MV-4-11 (cell line): ENCODE data around the gene CDK11B.
"Not testable (repeated sequence)": the region's sequence is repeated elsewhere in the genome, so short reads cannot be mapped to it uniquely, and the experiment has no call there.

Experiments used
- DNase-seq: peaks from one replicate; lab custom pipeline; 2025; lab: John Stamatoyannopoulos, UW

Gene CDK11B

DNA sequence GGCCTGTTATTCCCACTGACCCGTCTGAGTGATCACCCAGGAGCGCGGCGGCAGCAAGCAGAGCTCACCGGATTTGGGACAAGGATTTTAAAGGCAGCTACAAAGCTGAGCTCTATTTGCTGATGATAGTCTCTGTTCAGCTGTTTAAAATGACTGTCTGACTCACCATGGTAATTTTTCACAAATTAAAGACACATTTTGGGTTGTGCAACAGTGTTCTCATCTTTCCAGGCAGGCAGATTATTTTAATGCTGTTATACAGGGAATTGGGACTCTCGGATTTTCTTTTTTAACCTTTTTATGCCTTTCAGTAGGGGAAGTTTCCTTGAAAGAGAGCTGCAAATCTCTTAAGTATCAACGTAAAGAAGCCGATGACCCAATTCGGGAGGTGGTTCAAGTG lies 3.6 kb upstream of the CDK11B start:
- not testable (repeated sequence) for DNase-seq

DNA sequence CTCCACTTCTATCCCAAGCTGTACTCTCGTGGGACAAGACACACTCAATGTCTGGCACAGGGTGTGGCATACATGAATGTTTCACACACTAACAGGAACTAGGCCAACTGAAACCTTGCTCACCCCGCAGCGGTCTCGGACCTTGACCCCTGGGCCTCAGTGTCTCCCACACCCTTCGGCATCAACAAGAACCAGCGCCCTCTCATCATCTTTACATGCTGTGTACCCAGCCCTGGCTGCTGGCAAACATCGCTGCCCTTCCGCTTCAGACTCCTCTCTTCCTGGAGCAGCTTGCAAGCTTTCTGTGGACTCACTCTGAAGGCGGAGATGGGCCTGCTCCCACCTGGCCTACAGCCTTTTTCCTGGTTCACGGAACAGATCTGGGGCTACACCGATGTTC lies 10.5 kb downstream of the CDK11B start:
- DNase-seq, result not testable (repeated sequence)

DNA sequence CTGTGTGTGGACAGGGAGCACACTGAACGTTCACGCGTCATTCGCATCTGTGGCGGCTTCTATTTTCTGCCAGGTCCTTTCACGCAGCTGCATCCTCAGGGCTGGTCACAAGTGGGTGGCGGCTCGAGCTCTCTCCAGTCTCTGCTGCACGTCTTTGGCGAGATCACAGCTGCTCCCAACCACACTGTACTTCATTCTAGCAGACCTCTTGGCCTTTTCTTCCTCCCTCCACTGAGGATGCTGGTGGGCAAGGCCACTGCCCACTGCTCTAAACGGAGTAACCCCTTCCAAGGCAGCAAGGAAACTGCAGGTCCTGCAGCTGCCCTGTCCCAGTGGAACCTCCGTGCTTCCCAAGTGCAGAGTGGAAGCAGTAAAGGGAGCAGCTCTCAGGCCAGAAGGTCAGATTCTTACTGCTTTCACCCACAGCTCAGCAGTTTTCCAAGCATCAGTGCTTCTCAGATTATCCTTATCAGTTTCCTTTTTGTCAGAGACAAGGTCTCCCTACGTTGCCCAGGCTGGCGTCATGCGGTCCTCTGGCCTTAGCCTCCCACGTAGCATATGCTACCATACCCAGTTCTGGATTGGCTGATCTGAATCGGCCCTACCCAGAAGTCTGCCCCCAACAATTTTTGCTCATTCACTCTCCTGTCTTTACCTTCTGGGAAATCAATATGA lies 11.1 kb downstream of the CDK11B start:
- DNase-seq, result not testable (repeated sequence)

- not testable (repeated sequence) for DNase-seq
Observed at GRCh38 chr1:1646326-1646725, 12.5 kb downstream of the CDK11B start.

DNA sequence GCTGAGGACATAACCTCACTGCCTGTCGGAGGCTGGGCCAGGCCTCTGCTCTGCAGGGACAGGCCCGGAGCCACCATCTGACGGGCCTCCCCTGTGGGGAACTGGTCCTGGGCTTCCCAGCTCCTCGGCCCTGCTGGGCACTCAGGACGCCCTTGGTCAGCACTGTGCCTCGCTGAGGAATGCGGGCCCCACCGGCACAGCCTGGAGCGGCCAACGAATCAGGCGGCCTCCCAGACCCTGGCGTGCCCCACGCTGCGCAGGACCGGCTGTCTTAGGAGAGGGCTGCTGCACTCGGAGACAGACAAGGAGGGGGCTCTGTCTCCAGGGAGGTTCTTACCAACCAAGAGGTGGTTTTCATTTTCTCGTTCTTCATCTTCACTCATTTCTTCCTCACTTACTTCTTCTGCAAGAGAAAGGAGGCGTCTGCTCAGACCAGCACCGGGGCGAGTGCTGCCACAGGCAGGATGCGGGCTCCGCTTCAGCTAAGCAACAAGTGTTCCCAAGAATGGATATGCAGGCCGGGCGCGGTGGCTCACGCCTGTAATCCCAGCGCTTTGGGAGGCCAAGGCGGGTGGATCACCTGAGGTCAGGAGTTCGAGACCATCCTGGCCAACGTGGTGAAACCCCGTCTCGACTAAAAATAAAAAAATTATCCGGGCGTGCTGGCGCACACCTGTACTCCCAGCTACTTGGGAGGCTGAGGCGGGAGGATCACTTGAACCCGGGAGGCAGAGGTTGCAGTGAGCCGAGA lies 17.9 kb downstream of the CDK11B start:
- not testable (repeated sequence) for DNase-seq

- not testable (repeated sequence) for DNase-seq
Observed at GRCh38 chr1:1640081-1640480, 18.7 kb downstream of the CDK11B start.

DNA sequence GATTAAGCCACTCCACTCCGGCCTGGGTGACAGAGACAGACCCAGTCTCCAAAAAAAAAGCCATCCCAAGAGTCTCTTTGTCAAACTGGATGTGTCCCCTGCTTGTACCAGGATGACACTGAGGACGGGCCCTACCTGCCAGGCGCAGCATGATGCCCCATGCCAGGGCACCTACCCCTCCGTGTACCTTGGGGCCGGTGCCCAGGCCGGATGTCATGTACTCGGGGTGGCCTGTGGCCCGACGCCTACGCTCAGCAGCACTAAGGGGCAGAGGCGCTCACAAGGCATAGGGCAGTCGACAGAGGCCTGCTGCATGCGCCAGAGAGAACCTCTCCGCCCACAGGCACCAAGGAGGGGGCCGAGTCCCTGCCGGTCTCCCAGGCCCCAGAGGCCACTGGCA lies 19.4 kb downstream of the CDK11B start:
- DNase-seq, result not testable (repeated sequence)

DNA sequence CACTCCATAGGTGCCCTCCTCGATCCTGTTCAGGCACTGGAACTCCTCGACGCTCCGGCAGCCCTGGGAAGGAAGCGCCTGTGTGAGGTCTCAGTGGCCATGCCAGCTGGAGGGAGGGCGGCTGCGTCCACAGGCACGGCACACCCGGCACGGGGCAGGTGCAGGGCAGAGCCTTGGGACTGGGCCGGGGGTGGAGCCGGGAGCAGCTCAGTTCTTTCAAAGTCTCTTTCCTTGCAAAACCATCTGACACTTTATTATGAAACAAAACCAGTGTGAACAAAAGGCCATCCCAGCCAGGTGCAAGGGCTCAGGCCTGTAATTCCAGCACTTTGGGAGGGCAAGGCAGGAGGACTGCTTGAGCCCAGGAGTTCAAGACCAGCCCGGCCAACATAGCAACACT lies 20.3 kb downstream of the CDK11B start:
- DNase-seq, result not testable (repeated sequence)

GRCh38 chr1:1637479-1637875 lies 21.3 kb downstream of the CDK11B start:
- DNase-seq, result not testable (repeated sequence)

GRCh38 chr1:1636621-1637478 lies 22.0 kb downstream of the CDK11B start:
- not testable (repeated sequence) for DNase-seq

- DNase-seq, result not testable (repeated sequence)
Observed at GRCh38 chr1:1634613-1635012, 24.2 kb downstream of the CDK11B start.

DNA sequence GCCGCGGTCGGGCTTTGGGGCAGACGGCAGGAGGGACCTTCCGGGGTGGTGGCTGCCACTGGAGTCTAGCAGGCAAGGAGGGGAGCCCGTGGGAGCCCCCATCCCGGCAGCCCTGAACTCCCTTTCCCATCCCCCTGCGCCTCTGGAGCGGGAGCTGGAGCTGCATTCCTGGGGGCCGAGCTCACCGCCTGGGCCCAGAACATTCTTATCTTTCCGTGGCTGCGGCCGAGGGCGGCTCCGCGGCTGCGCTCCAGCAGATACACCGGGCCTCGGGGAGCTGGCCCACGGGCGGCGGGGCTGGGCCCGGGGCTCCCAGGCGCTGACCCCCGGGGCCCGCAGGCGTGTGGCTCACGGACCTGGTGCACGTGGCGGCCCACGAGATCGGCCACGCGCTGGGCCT lies 25.4 kb downstream of the CDK11B start:
- DNase-seq, result not testable (repeated sequence)

- DNase-seq, result no peak
Observed at GRCh38 chr1:1631782-1632420, 26.9 kb downstream of the CDK11B start, which contains the start of gene MMP23B. MMP23B (plus strand) TSS chr1:1632173; CDS start chr1:1632219, 46 bp downstream.

DNA sequence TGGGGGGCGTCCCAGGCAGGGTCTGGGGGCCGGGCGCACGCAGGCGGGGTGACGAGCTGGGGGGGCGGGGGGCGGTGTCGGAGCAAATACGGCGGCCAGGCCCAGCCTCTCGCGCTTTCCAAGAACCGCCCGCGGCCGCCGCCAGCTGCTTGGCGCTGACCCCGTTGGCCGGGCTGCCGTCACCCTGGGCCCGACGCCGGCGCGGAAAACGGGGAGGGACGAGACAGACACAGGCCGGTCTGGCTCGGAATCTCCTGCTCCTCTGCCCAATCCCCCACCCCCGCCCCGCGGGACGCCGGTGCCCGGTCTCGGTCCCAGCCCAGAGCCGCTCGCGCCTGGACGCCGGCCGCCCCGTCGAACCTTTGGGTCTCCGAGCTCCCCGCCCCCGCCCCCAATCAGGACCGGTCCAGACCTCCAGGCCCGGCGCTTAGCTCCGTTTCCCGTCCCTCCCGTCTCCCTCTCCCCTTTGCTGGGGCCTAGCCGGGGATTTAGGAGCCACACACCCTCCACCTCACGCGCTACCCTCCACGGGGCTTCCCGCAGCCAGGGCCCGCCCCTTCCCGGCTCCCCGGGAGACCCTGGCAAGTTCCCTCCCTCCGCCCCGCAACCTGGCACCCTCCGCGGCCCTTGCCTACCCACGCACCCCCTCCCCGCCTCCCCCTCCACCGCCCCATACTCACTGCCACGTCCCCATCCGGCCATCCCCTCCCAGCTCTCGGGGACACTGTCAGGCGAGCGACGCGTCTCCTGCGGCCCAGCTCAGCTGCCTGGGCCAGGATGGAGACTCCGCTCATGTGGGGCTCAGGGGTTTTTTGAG lies 27.6 kb downstream of the CDK11B start:
- no peak for DNase-seq

DNA sequence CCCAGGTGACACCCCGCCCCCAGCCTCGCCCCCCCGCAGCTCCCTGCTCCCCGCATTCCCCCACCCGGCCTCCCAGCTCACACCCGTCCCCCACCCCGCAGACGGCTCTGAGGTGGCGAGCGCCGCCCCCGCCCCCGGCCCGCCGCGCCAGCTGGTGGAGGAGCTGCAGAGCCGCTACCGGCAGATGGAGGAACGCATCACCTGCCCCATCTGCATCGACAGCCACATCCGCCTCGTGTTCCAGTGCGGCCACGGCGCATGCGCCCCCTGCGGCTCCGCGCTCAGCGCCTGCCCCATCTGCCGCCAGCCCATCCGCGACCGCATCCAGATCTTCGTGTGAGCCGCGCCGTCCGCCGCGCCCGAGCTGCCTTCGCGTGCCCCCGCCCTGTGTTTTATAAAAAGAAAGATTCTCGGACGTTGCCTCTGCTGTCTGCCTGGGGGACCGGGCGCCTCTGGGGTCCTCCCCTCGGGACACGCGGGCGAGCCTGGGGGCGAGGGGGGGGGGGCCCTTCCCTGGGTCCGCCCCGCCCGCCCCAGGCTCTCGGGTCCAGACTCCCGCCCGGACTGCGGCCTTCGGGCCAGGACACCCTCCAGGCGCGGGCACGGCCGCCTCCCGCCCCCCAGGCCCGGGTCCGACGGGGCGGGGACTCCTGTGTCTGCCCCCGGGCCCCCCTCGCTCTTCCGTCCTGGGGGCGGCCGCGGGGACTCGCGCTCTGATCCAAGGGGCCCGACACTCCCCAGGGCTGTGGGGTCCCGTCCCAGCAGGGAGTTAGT lies 28.4 kb downstream of the CDK11B start:
- DNase-seq, result peak; percentile 74

DNA sequence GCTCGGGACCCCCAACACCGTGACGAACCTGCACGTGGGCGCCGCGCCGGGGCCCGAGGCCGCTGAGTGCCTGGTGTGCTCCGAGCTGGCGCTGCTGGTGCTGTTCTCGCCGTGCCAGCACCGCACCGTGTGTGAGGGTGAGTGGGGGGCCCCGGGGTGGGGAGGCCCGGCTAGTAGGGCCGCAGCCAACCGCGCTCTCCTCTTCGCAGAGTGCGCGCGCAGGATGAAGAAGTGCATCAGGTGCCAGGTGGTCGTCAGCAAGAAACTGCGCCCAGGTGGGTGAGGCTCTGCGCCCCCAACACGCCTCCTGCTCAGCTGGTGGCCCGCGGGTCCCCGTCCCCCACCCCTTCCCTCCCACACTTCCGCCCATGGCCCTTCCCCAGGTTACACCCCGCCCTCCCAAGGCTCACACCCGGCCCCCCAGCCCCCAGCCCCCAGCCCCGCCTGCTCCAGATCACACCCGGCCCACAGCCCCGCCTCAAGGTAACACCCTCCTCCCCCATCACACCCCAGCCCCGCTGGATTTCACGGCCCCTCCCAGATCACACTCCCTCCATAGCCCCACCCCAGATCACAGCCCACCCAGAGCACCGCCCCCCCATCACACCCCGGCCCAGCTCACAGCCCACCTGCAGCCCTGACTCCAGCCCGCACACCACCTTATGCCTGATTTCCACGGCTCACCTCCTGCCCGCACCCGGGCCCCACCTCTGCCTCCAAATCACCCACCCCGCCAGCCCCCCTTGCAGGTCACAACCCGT lies 29.2 kb downstream of the CDK11B start:
- no peak for DNase-seq

DNA sequence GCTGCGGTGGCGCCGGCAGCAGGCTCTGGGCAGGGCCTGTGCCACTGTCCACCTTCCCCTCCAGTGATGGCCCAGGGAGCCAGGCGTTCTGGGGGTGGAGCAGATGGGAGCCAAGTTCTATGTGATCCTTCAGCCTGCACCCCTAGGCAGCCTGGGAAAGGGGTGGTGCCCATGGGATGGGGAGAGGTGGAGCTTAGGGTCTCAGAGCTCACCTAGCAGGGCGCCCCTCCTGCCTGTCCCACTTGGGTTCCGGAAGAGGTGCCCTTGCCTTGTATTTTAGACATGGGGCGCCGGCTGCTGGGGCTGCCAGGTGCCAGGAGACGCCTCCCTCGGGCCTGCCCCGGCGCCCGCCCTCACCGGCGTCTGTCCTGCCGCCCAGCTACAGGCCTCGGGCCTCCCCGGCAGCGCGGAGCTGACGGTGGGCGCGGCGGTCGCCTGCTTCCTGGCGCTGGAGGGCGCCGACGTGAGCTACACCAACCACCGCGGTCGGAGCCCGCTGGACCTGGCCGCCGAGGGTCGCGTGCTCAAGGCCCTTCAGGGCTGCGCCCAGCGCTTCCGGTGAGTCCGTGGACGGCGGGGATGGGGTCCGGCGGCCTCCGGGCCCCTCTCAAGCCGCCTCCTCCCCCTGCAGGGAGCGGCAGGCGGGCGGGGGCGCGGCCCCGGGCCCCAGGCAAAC lies 29.9 kb downstream of the CDK11B start:
- no peak for DNase-seq

DNA sequence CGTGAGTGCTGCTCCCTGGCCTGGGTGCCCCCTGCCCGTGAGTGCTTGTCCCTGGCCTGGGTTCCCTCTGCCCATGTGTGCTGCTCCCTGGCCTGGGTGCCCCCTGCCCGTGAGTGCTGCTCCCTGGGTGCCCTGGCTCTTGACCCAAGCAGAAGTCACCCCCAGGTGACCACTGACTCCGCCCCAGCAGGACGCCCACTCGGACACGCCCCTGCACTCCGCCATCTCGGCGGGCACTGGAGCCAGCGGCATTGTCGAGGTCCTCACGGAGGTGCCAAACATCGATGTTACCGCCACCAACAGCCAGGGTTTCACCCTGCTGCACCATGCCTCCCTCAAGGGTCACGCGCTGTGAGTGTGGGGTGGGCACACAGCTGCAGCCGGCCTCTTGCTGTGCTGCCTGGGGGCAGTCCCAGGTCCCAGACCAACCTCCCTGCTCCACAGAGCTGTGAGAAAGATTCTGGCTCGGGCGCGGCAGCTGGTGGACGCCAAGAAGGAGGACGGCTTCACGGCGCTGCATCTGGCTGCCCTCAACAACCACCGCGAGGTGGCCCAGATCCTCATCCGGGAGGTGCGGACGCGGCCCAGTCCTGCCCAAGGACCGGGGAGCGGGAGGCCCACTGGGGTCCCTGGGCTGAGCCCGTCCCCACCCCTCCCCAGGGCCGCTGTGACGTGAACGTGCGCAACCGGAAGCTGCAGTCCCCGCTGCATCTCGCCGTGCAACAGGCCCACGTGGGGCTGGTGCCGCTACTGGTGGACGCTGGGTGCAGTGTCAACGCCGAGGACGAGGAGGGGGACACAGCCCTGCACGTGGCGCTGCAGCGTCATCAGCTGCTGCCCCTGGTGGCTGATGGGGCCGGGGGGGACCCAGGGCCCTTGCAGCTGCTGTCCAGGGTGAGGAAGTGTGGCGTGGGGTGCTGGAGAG lies 30.7 kb downstream of the CDK11B start:
- DNase-seq, result no peak
